H9 (cell line): Measurements from ENCODE around the gene DLX2. TPM values are rescaled to one million over a fixed set of nuclear protein-coding genes. Genes with fewer than 3 reads are reported as not detected.

ENCODE experiments used
- DNase-seq: peaks from one replicate; pipeline ENCODE4 v3.0.0-alpha.2; 2017
- H2AFZ ChIP-seq: one replicate; pipeline ENCODE4 v1.6.1; 2013; ENCODE audit warnings: mild to moderate bottlenecking, low read length, control low read depth, moderate library complexity
- H2AK5ac ChIP-seq: 2 replicates; pipeline ENCODE4 v1.6.1; 2013; ENCODE audit warnings: low read length, control low read depth, mixed read lengths; ENCODE audit not compliant: insufficient read length
- H2BK120ac ChIP-seq: one replicate; pipeline ENCODE4 v1.6.1; 2013; ENCODE audit warnings: low read depth, mild to moderate bottlenecking, low read length, control low read depth, inconsistent platforms; ENCODE audit not compliant: poor library complexity, severe bottlenecking
- H2BK12ac ChIP-seq: 2 replicates; pipeline ENCODE4 v1.6.1; 2013; ENCODE audit warnings: low read length, control low read depth, mixed read lengths, low read depth; ENCODE audit not compliant: insufficient read length
- H2BK15ac ChIP-seq: 2 replicates; pipeline ENCODE4 v1.6.1; 2013; ENCODE audit warnings: low read depth, low read length, control low read depth
- H2BK20ac ChIP-seq: one replicate; pipeline ENCODE4 v1.6.1; 2013; ENCODE audit warnings: low read depth, mild to moderate bottlenecking, low read length, control low read depth, inconsistent platforms; ENCODE audit not compliant: poor library complexity, severe bottlenecking
- H2BK5ac ChIP-seq: 2 replicates; pipeline ENCODE4 v1.6.1; 2013; ENCODE audit warnings: low read length, control low read depth, mixed read lengths; ENCODE audit not compliant: insufficient read length
- H3K14ac ChIP-seq: 2 replicates; pipeline ENCODE4 v1.6.1; 2013; ENCODE audit warnings: low read length, control low read depth; ENCODE audit not compliant: insufficient read depth
- H3K18ac ChIP-seq: 2 replicates; pipeline ENCODE4 v1.6.1; 2013; ENCODE audit warnings: low read depth, mild to moderate bottlenecking, mixed read lengths, low read length, control low read depth; ENCODE audit not compliant: insufficient read length
- H3K23ac ChIP-seq: 2 replicates; pipeline ENCODE4 v1.6.1; 2013; ENCODE audit warnings: low read length, control low read depth, mixed read lengths, low read depth; ENCODE audit not compliant: insufficient read length
- H3K23me2 ChIP-seq: 2 replicates; pipeline ENCODE4 v1.6.1; 2013; ENCODE audit warnings: low read depth, mild to moderate bottlenecking, mixed read lengths, low read length, control low read depth; ENCODE audit not compliant: insufficient read length, poor library complexity, severe bottlenecking
- H3K27ac ChIP-seq: 2 replicates; pipeline ENCODE4 v1.5.1; 2013; ENCODE audit warnings: low read length, control low read depth, mixed read lengths, low read depth; ENCODE audit not compliant: insufficient read length
- H3K27me3 ChIP-seq: 2 replicates; pipeline ENCODE4 v1.6.1; 2013; ENCODE audit warnings: low read length, control low read depth, inconsistent platforms; ENCODE audit not compliant: insufficient read depth
- H3K4ac ChIP-seq: 2 replicates; pipeline ENCODE4 v1.6.1; 2013; ENCODE audit warnings: low read depth, mild to moderate bottlenecking, control low read depth, inconsistent platforms, low read length, moderate library complexity
- H3K4me1 ChIP-seq: 2 replicates; pipeline ENCODE4 v1.6.1; 2013; ENCODE audit warnings: low read length, control low read depth, inconsistent platforms; ENCODE audit not compliant: insufficient read depth
- H3K4me2 ChIP-seq: 2 replicates; pipeline ENCODE4 v1.6.1; 2013; ENCODE audit warnings: low read length, control low read depth, mixed read lengths; ENCODE audit not compliant: insufficient read length, insufficient read depth
- H3K56ac ChIP-seq: 2 replicates; pipeline ENCODE4 v1.6.1; 2013; ENCODE audit warnings: low read depth, mild to moderate bottlenecking, mixed read lengths, low read length, control low read depth; ENCODE audit not compliant: insufficient read length
- H3K79me1 ChIP-seq: 2 replicates; pipeline ENCODE4 v1.6.1; 2013; ENCODE audit warnings: low read depth, mild to moderate bottlenecking, moderate library complexity, low read length, control low read depth, inconsistent platforms; ENCODE audit not compliant: insufficient read depth, poor library complexity, severe bottlenecking
- H3K79me2 ChIP-seq: 2 replicates; pipeline ENCODE4 v1.6.1; 2013; ENCODE audit warnings: low read length, control low read depth, inconsistent platforms; ENCODE audit not compliant: insufficient read depth
- H3K9ac ChIP-seq: 2 replicates; pipeline ENCODE4 v1.6.1; 2013; ENCODE audit warnings: low read length, control low read depth, mixed read lengths; ENCODE audit not compliant: insufficient read length; ENCODE audit errors: extremely low read depth
- H3K9me3 ChIP-seq: one replicate; pipeline ENCODE4 v1.6.1; 2013; ENCODE audit warnings: low read depth, low read length, inconsistent platforms; ENCODE audit not compliant: control insufficient read depth
- H3T11ph ChIP-seq: one replicate; pipeline ENCODE4 v1.6.1; 2013; ENCODE audit warnings: mild to moderate bottlenecking, low read length, control low read depth, inconsistent platforms
- H4K20me1 ChIP-seq: one replicate; pipeline ENCODE4 v1.6.1; 2013; ENCODE audit not compliant: control insufficient read depth, insufficient read length, insufficient read depth
- H4K5ac ChIP-seq: 2 replicates; pipeline ENCODE4 v1.6.1; 2013; ENCODE audit warnings: low read depth, mild to moderate bottlenecking, mixed read lengths, low read length, control low read depth; ENCODE audit not compliant: insufficient read length
- H4K8ac ChIP-seq: replicated peaks from 2 replicates; pipeline ENCODE4 v1.6.1; 2013; ENCODE audit warnings: low read length, control low read depth, mixed read lengths, low read depth; ENCODE audit not compliant: insufficient read length
- H4K91ac ChIP-seq: 2 replicates; pipeline ENCODE4 v1.6.1; 2013; ENCODE audit warnings: low read depth, mild to moderate bottlenecking, moderate library complexity, mixed read lengths, low read length, control low read depth; ENCODE audit not compliant: insufficient read length
- H3K27ac Mint-ChIP-seq, 3 experiments: 2 replicates in 2 of 3; 3 replicates in 1 of 3; pipeline ENCODE4 v1.8.0; 2020 to 2021; ENCODE audit warnings: mixed read lengths in 3 of 3, mild to moderate bottlenecking in 1 of 3, moderate library complexity in 1 of 3
- H3K27me3 Mint-ChIP-seq: 2 replicates; pipeline ENCODE4 v1.8.0; 2021; ENCODE audit warnings: low read depth, mild to moderate bottlenecking, moderate library complexity, mixed read lengths
- H3K36me3 Mint-ChIP-seq, 3 experiments: 2 replicates in 2 of 3; 3 replicates in 1 of 3; pipeline ENCODE4 v1.8.0; 2020 to 2021; ENCODE audit warnings: low read depth in 3 of 3, mixed read lengths in 3 of 3; ENCODE audit not compliant: insufficient read depth in 1 of 3
- H3K4me1 Mint-ChIP-seq, 2 experiments: 2 replicates each; pipeline ENCODE4 v1.8.0; 2020; ENCODE audit warnings: mixed read lengths in 2 of 2
- H3K4me3 Mint-ChIP-seq, 2 experiments: 2 replicates in 1 of 2; 3 replicates in 1 of 2; pipeline ENCODE4 v1.8.0; 2020 to 2021; ENCODE audit warnings: mild to moderate bottlenecking in 2 of 2, mixed read lengths in 2 of 2, moderate library complexity in 1 of 2
- H3K9me3 Mint-ChIP-seq, 2 experiments: 2 replicates in 1 of 2; 3 replicates in 1 of 2; pipeline ENCODE4 v1.8.0; 2020; ENCODE audit warnings: mild to moderate bottlenecking in 2 of 2, mixed read lengths in 2 of 2, moderate library complexity in 1 of 2
- WGBS: extraction: QIAGEN DNeasy Blood & Tissue Kit; methylation state at CpG from one replicate; pipeline ENCODE4 v1.1.7; 2013; ENCODE audit warnings: missing lambda C conversion rate, low lambda C conversion rate, mixed read lengths; ENCODE audit not compliant: insufficient read length; ENCODE audit errors: extremely low coverage; 5-methylcytosine and 5-hydroxymethylcytosine counted together
- total RNA-seq: library from RNA; stranded (reverse); gene quantifications from 2 replicates; pipeline ENCODE4 v1.2.1, GENCODE V29; 2021
- TF ChIP-seq, protein P1 (sequence below): fragments of 200-600 bp; sonication (generic); conservative IDR thresholded peaks from 3 replicates; pipeline ENCODE4 v1.8.0; 2021; ENCODE audit warnings: antibody characterized with exemption, mild to moderate bottlenecking

DLX2 gene
- total RNA-seq, 1 experiment from 2014 or later = not detected

GRCh38 chr2:172108587-172108930 lies 5.9 kb upstream of the DLX2 start:
- H2AFZ ChIP-seq = no peak overlapping the region
- H3K79me1 ChIP-seq = no peaks in the 10 kb centered on the region
- Mint-ChIP-seq H3K4me1 (peaks cover 22 to 40% of the 10 kb centered on the region in 2 experiments), H3K27ac (no peak overlapping the region), H3K9me3 (peaks cover 2 to 9% of the 10 kb centered on the region in 2 experiments; a peak in 3 of 5 replicates), H3K36me3 (no peaks in the 10 kb centered on the region), H3K4me3 (peak overlapping the region in 1 of 2 experiments; percentile 50; a peak in 1 of 5 replicates), H3K27me3 (peaks cover 65% of the 10 kb centered on the region)
- no peak overlapping the region for H3K4me2 ChIP-seq
- H2BK15ac ChIP-seq = no peak overlapping the region
- H3K56ac ChIP-seq = no peak overlapping the region
- H2BK120ac ChIP-seq = no peak overlapping the region
- no peak overlapping the region for H2BK20ac ChIP-seq
- no peak overlapping the region for H2AK5ac ChIP-seq
- no CpG with 5 or more reads among the region's 8 CpGs for WGBS
- H4K8ac ChIP-seq = no peak overlapping the region
- no peaks in the 10 kb centered on the region for H3K79me2 ChIP-seq
- H3K27me3 ChIP-seq = peaks cover 61% of the 10 kb centered on the region
- no peak overlapping the region for H3K14ac ChIP-seq
- no peak overlapping the region for H3K4ac ChIP-seq
- H3K4me1 ChIP-seq = no peaks in the 10 kb centered on the region; the same call in 1 of the 2 replicates
- no peaks in the 10 kb centered on the region for H3K9me3 ChIP-seq
- H4K5ac ChIP-seq = no peak overlapping the region
- H3K18ac ChIP-seq = no peak overlapping the region
- H2BK12ac ChIP-seq = no peak overlapping the region
- no peak overlapping the region for H4K91ac ChIP-seq
- no peaks in the 10 kb centered on the region for H4K20me1 ChIP-seq
- no peak overlapping the region for H3T11ph ChIP-seq
- H3K27ac ChIP-seq = no peak overlapping the region
- no peak overlapping the region for H2BK5ac ChIP-seq
- H3K23ac ChIP-seq = no peak overlapping the region
- no peak for DNase-seq
- H3K9ac ChIP-seq = no peak overlapping the region
- peaks cover 11% of the 10 kb centered on the region for H3K23me2 ChIP-seq
- TF ChIP-seq, protein P1, sequence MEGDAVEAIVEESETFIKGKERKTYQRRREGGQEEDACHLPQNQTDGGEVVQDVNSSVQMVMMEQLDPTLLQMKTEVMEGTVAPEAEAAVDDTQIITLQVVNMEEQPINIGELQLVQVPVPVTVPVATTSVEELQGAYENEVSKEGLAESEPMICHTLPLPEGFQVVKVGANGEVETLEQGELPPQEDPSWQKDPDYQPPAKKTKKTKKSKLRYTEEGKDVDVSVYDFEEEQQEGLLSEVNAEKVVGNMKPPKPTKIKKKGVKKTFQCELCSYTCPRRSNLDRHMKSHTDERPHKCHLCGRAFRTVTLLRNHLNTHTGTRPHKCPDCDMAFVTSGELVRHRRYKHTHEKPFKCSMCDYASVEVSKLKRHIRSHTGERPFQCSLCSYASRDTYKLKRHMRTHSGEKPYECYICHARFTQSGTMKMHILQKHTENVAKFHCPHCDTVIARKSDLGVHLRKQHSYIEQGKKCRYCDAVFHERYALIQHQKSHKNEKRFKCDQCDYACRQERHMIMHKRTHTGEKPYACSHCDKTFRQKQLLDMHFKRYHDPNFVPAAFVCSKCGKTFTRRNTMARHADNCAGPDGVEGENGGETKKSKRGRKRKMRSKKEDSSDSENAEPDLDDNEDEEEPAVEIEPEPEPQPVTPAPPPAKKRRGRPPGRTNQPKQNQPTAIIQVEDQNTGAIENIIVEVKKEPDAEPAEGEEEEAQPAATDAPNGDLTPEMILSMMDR = no peak
